ENCODE measurements around the gene COA1. TPM values are rescaled to one million over a fixed set of nuclear protein-coding genes. Genes with fewer than 3 reads are reported as not detected.

Gene COA1
- total and polyA plus RNA-seq, 9 of the 15 experiments (the other 6 are each of a cell fraction or from before 2014, with no cell fraction given) = 98.9 to 463 (median 181) TPM

GRCh38 chr7:43679210-43680068, 49.9 kb downstream of the COA1 start (continued):
- no peak for TF ChIP-seq ZBTB49 (CRISPR knock-in tag; IDR thresholded peaks at IDR 0.05; ENCODE audit: borderline replicate concordance)
- no peak for TF ChIP-seq ZNF140 (CRISPR knock-in tag; IDR thresholded peaks at IDR 0.05)
- TF ChIP-seq ZBTB1 (CRISPR knock-in tag; IDR thresholded peaks at IDR 0.05; ENCODE audit: borderline replicate concordance, low read depth) = no peak

DNA sequence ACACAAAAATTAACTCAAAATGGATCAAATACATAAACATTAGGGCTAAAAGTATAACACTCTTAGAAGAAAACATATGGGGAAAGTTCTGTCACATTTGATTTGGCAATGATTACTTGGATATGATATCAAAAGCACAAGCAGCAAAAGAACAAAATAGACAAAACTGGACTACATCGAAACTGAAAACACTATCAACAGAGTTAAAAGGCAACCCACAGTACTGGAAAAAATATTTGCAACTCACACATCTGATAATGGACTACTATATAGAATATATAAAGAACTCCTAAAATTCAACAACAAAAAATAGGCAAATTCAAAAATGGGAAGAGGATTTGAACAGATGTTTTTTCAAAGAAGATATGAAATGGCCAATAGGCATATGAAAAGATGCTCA, 51.0 kb downstream of the COA1 start:
- Histone ChIP-seq H3K9me1 (ENCODE audit: control insufficient read depth, insufficient read depth, low read length) (no peaks in the 10 kb centered on the region), H3K36me3 (ENCODE audit: control insufficient read depth, insufficient read depth, low read length) (no peaks in the 10 kb centered on the region; the same call in 2 of the 3 replicates), H2AFZ (ENCODE audit: low read depth, low read length) (no peak overlapping the region), H3K4me1 (replicated peaks in 1 of 2; ENCODE audit: control insufficient read depth in 2 of 2, insufficient read depth in 2 of 2, low read length in 2 of 2) (peaks cover 3 to 7% of the 10 kb centered on the region in 2 experiments; a peak in 3 of 5 replicates), H3K27ac (ENCODE audit: extremely low read depth, low read depth, low read length) (no peak overlapping the region), H4K20me1 (replicated peaks; ENCODE audit: control insufficient read depth, insufficient read depth, low read length) (no peaks in the 10 kb centered on the region), H3K79me2 (ENCODE audit: control insufficient read depth, insufficient read depth, low read length) (peaks cover 93% of the 10 kb centered on the region), H3K4me3 (no peak overlapping the region), H3K4me2 (ENCODE audit: insufficient read depth, low read length) (no peak overlapping the region), H3K9me3 (replicated peaks; ENCODE audit: control insufficient read depth, insufficient read depth, low read depth, low read length) (no peaks in the 10 kb centered on the region), H3K9ac (ENCODE audit: insufficient read depth in 1 of 2, low read depth in 2 of 2, low read length in 2 of 2) (no peak overlapping the region), H3K27me3 (ENCODE audit: control insufficient read depth in 2 of 2, insufficient read depth in 2 of 2, low read length in 2 of 2) (no peaks in the 10 kb centered on the region)
- in situ Hi-C loops (cut with MboI) = no loop called here
- intact Hi-C loops (cut with micrococcal nuclease) = no loop called here
- WGBS (ENCODE audit: insufficient coverage, low coverage, missing lambda C conversion rate) = 94% methylated on average over 1 of the region's 1 CpG
- CTCF ChIA-PET (ENCODE audit: low intra/inter-chr PET ratio) = no interaction called here
- no peak for FAIRE-seq
- no peak for DNase-seq (ENCODE audit: extremely low read depth in 1 of 4, low spot score in 3 of 4)
- no TSS peak for BruUV-seq (replicated peaks)
- TF ChIP-seq MTA3 (IDR thresholded peaks at IDR 0.05; ENCODE audit: borderline replicate concordance) (no peak), ZNF12 (CRISPR knock-in tag; IDR thresholded peaks at IDR 0.05) (no peak), CBFA2T3 (IDR thresholded peaks at IDR 0.05) (no peak), CREB5 (CRISPR knock-in tag; IDR thresholded peaks at IDR 0.05) (no peak)
- TF ChIP-seq, protein P1, sequence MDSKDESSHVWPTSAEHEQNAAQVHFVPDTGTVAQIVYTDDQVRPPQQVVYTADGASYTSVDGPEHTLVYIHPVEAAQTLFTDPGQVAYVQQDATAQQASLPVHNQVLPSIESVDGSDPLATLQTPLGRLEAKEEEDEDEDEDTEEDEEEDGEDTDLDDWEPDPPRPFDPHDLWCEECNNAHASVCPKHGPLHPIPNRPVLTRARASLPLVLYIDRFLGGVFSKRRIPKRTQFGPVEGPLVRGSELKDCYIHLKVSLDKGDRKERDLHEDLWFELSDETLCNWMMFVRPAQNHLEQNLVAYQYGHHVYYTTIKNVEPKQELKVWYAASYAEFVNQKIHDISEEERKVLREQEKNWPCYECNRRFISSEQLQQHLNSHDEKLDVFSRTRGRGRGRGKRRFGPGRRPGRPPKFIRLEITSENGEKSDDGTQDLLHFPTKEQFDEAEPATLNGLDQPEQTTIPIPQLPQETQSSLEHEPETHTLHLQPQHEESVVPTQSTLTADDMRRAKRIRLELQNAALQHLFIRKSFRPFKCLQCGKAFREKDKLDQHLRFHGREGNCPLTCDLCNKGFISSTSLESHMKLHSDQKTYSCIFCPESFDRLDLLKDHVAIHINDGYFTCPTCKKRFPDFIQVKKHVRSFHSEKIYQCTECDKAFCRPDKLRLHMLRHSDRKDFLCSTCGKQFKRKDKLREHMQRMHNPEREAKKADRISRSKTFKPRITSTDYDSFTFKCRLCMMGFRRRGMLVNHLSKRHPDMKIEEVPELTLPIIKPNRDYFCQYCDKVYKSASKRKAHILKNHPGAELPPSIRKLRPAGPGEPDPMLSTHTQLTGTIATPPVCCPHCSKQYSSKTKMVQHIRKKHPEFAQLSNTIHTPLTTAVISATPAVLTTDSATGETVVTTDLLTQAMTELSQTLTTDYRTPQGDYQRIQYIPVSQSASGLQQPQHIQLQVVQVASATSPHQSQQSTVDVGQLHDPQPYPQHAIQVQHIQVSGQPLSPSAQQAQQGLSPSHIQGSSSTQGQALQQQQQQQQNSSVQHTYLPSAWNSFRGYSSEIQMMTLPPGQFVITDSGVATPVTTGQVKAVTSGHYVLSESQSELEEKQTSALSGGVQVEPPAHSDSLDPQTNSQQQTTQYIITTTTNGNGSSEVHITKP (IDR thresholded peaks at IDR 0.05; ENCODE audit: partially characterized antibody) = no peak
- POLR2A ChIA-PET = interaction anchor here (1.3 kb wide), 1 partner anchor 9 kb away, joined by 3 read pairs; no protein-coding TSS in a partner anchor
- ATAC-seq = no peak
